Fibroblast of the conjunctiva (primary cell): ENCODE measurements around the gene WASHC2A.
"Not testable (repeated sequence)": the region's sequence is repeated elsewhere in the genome, so short reads cannot be mapped to it uniquely, and the experiment has no call there.

Experiments used
- DNase-seq: peaks from one replicate; pipeline ENCODE4 v3.0.0-alpha.2; 2010; ENCODE audit warnings: low read depth

Gene WASHC2A

GRCh38 chr10:50157868-50158267, 90.1 kb downstream of the WASHC2A start:
- not testable (repeated sequence) for DNase-seq

GRCh38 chr10:50159856-50160255, 92.1 kb downstream of the WASHC2A start:
- not testable (repeated sequence) for DNase-seq

DNA sequence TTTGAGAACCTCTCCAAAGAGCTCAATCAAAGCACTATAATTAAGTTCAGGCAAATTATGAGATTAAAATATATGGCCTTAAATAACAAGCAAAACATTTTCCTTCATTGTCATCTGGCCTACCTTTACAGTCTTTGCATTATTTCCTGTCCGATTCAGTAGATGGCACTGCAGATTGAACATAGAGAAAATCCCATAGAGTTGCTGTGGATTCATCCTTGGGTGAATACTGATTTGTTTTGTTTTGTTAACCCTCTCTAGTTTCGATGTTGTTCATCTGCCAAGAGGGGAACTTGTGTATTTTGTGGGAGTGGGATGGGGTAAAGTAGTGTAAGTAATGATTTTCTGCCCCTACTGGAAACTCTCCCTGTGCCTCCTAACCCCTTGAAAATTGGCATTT, 97.3 kb downstream of the WASHC2A start:
- not testable (repeated sequence) for DNase-seq

DNA sequence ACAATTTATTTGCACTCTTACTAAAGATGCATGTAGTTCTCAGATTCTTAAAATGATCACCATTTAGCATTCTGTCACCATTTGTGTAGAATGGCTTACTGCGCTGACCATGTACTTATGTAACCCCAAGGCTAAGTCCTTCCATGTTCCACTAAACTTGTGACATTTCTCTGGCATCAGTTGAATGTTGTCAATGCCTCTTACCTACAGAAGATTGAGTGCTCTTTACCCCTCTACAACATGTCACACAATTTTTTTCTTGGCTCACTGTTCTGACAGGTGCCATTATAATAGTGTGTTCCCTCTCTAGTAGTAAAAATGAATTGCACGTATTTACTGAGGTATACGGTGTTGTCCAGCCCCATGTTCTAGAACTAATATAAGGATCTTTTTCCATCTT, 100.1 kb downstream of the WASHC2A start:
- DNase-seq: not testable (repeated sequence)

DNA sequence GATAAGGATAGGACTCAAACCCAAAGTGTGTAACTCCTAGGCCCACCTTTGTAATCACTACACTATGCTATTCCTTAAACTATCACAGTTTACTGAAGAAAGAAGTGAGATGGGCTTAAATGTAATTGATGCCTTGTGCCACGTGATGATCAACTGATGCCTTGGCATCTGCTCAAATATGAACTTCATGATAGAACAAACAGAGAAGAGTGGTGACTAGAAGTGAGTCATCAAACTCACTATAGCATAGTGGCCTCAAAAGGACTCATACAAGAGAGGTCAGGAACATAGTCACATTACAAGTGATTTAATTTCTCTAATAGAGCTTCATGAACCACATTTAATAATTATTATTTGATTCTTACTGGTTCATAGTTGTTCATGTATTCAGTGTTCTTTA, 101.8 kb downstream of the WASHC2A start:
- peak; percentile 17 for DNase-seq

DNA sequence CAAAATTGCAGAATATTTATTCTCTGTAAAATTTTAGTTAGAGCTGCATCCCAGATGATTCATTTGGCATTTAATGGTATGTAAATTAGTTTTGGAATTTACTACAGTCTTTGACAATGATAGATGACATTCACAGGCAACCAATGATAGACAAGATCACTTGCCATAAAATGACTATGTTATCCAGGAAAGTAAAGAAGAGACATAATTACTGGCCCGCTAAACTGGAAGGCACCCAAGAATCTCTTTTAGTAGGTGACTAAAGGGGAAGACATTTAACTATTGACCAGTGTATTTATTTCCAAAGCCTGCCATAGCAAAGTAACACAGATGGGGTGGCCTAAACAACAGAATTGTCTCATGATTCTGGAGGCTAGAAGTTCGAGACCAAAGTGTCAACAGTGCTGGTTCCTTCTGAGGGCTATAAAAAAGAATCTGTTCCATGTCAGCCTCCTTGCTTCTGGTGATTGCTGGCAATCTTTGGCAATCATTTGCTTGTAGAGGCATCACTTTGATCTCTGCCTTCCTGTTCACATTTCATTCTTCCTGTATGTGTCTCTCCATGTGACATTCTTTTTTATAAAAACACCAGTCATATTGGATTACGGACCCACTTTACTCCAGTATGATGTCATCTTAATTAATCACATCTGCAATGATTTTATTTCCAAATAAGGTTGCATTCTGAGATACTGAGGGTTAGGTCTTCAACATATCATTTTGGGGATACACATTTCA, 107.2 kb downstream of the WASHC2A start:
- peak; percentile 6 for DNase-seq
